ENCODE data around the gene SLC22A3. TPM values are rescaled to one million over a fixed set of nuclear protein-coding genes. Genes with fewer than 3 reads are reported as not detected.

The SLC22A3 gene
- total RNA-seq, 1 experiment from 2014 or later = not detected

- H3K9me3 ChIP-seq (replicated peaks) = peaks cover 3% of the 10 kb centered on the region; the same call in 1 of the 2 replicates
- peaks cover 33% of the 10 kb centered on the region for H3K4me1 ChIP-seq
- DNase-seq = peak; percentile 86 to 93
- no peaks in the 10 kb centered on the region for H3K36me3 ChIP-seq
- H3K27ac ChIP-seq = peak overlapping the region; percentile 39
- no peaks in the 10 kb centered on the region; the same call in 1 of the 2 replicates for H3K27me3 ChIP-seq
- H3K4me3 ChIP-seq = no peak overlapping the region
These were observed 79.3 kb downstream of the SLC22A3 start for GRCh38 chr6:160427312-160428068.

- Histone ChIP-seq H3K27ac (no peak overlapping the region), H3K27me3 (no peaks in the 10 kb centered on the region; the same call in 1 of the 2 replicates), H3K4me3 (no peak overlapping the region), H3K4me1 (peaks cover 33% of the 10 kb centered on the region), H3K9me3 (replicated peaks) (peaks cover 3% of the 10 kb centered on the region; the same call in 1 of the 2 replicates), H3K36me3 (no peaks in the 10 kb centered on the region)
- peak; percentile 63 to 72 for DNase-seq
These were observed 79.9 kb downstream of the SLC22A3 start for GRCh38 chr6:160428069-160428430.

GRCh38 chr6:160428818-160429619, 80.8 kb downstream of the SLC22A3 start:
- H3K36me3 ChIP-seq = no peaks in the 10 kb centered on the region
- H3K4me3 ChIP-seq = no peak overlapping the region
- no peak overlapping the region for H3K27ac ChIP-seq
- DNase-seq = peak; percentile 29 to 51
- no peaks in the 10 kb centered on the region; the same call in 1 of the 2 replicates for H3K27me3 ChIP-seq
- peaks cover 3% of the 10 kb centered on the region; the same call in 1 of the 2 replicates for H3K9me3 ChIP-seq (replicated peaks)
- H3K4me1 ChIP-seq = peaks cover 33% of the 10 kb centered on the region

- Histone ChIP-seq H3K4me1 (peaks cover 33% of the 10 kb centered on the region), H3K9me3 (replicated peaks) (peaks cover 3% of the 10 kb centered on the region; the same call in 1 of the 2 replicates), H3K27ac (no peak overlapping the region)
These were observed 81.4 kb downstream of the SLC22A3 start for GRCh38 chr6:160429620-160429895.

GRCh38 chr6:160430203-160430602, 82.0 kb downstream of the SLC22A3 start:
- DNase-seq = no peak
- Histone ChIP-seq H3K4me3 (no peak overlapping the region), H3K36me3 (no peaks in the 10 kb centered on the region), H3K27me3 (no peaks in the 10 kb centered on the region; the same call in 1 of the 2 replicates), H3K27ac (no peak overlapping the region), H3K4me1 (peaks cover 33% of the 10 kb centered on the region), H3K9me3 (replicated peaks) (peaks cover 3% of the 10 kb centered on the region; the same call in 1 of the 2 replicates)

More at GRCh38 chr6:160429620-160429895, 81.4 kb downstream of the SLC22A3 start:
- no peaks in the 10 kb centered on the region for H3K36me3 ChIP-seq
- H3K4me3 ChIP-seq = no peak overlapping the region
- no peak for DNase-seq
- no peaks in the 10 kb centered on the region; the same call in 1 of the 2 replicates for H3K27me3 ChIP-seq

GRCh38 chr6:160430751-160431150, 82.6 kb downstream of the SLC22A3 start:
- H3K9me3 ChIP-seq (replicated peaks) = peaks cover 2% of the 10 kb centered on the region; the same call in 1 of the 2 replicates
- H3K36me3 ChIP-seq = no peaks in the 10 kb centered on the region
- peaks cover 33% of the 10 kb centered on the region for H3K4me1 ChIP-seq
- no peak for DNase-seq
- H3K27ac ChIP-seq = no peak overlapping the region
- H3K4me3 ChIP-seq = no peak overlapping the region
- H3K27me3 ChIP-seq = no peaks in the 10 kb centered on the region; the same call in 1 of the 2 replicates

GRCh38 chr6:160431226-160431625, 83.0 kb downstream of the SLC22A3 start:
- Histone ChIP-seq H3K27me3 (no peaks in the 10 kb centered on the region; the same call in 1 of the 2 replicates), H3K27ac (no peak overlapping the region), H3K4me1 (peaks cover 33% of the 10 kb centered on the region), H3K4me3 (no peak overlapping the region), H3K9me3 (replicated peaks) (no peaks in the 10 kb centered on the region), H3K36me3 (no peaks in the 10 kb centered on the region)
- peak in 1 of 2 experiments; percentile 61 for DNase-seq

GRCh38 chr6:160431791-160432404, 83.7 kb downstream of the SLC22A3 start:
- H3K27ac ChIP-seq = no peak overlapping the region
- DNase-seq = peak in 1 of 2 experiments; percentile 44
- no peaks in the 10 kb centered on the region for H3K9me3 ChIP-seq (replicated peaks)
- no peaks in the 10 kb centered on the region; the same call in 1 of the 2 replicates for H3K27me3 ChIP-seq
- H3K4me1 ChIP-seq = peaks cover 32% of the 10 kb centered on the region
- no peak overlapping the region for H3K4me3 ChIP-seq
- H3K36me3 ChIP-seq = no peaks in the 10 kb centered on the region

- H3K4me3 ChIP-seq = no peak overlapping the region
- no peaks in the 10 kb centered on the region for H3K9me3 ChIP-seq (replicated peaks)
- H3K36me3 ChIP-seq = no peaks in the 10 kb centered on the region
- peaks cover 10% of the 10 kb centered on the region for H3K4me1 ChIP-seq
- no peak for DNase-seq
- H3K27ac ChIP-seq = no peak overlapping the region
- peaks cover 2% of the 10 kb centered on the region; the same call in 1 of the 2 replicates for H3K27me3 ChIP-seq
These were observed 87.8 kb downstream of the SLC22A3 start for GRCh38 chr6:160435935-160436334.

GRCh38 chr6:160437154-160437553, 89.0 kb downstream of the SLC22A3 start:
- no peaks in the 10 kb centered on the region for H3K36me3 ChIP-seq
- no peak for DNase-seq
- H3K9me3 ChIP-seq (replicated peaks) = no peaks in the 10 kb centered on the region
- no peaks in the 10 kb centered on the region for H3K4me1 ChIP-seq
- H3K4me3 ChIP-seq = no peak overlapping the region
- no peak overlapping the region for H3K27ac ChIP-seq
- peaks cover 2% of the 10 kb centered on the region; the same call in 1 of the 2 replicates for H3K27me3 ChIP-seq

GRCh38 chr6:160437775-160438174, 89.6 kb downstream of the SLC22A3 start:
- H3K27me3 ChIP-seq = peaks cover 2% of the 10 kb centered on the region; the same call in 1 of the 2 replicates
- no peak for DNase-seq
- H3K36me3 ChIP-seq = no peaks in the 10 kb centered on the region
- H3K9me3 ChIP-seq (replicated peaks) = no peaks in the 10 kb centered on the region
- no peak overlapping the region for H3K27ac ChIP-seq
- no peak overlapping the region for H3K4me3 ChIP-seq
- H3K4me1 ChIP-seq = no peaks in the 10 kb centered on the region

GRCh38 chr6:160438481-160438880, 90.3 kb downstream of the SLC22A3 start:
- no peaks in the 10 kb centered on the region for H3K9me3 ChIP-seq (replicated peaks)
- DNase-seq = no peak
- H3K4me1 ChIP-seq = no peaks in the 10 kb centered on the region
- H3K36me3 ChIP-seq = no peaks in the 10 kb centered on the region
- peaks cover 2% of the 10 kb centered on the region; the same call in 1 of the 2 replicates for H3K27me3 ChIP-seq
- no peak overlapping the region for H3K27ac ChIP-seq
- H3K4me3 ChIP-seq = no peak overlapping the region

GRCh38 chr6:160439751-160440150, 91.6 kb downstream of the SLC22A3 start:
- Histone ChIP-seq H3K4me3 (no peak overlapping the region), H3K27me3 (0 out of 2 replicates have a peak, but pooled peaks cover 2% of the 10 kb centered on the region), H3K4me1 (no peaks in the 10 kb centered on the region), H3K36me3 (no peaks in the 10 kb centered on the region), H3K9me3 (replicated peaks) (no peaks in the 10 kb centered on the region), H3K27ac (no peak overlapping the region)
- DNase-seq = no peak

- H3K9me3 ChIP-seq (replicated peaks) = no peaks in the 10 kb centered on the region
- H3K4me3 ChIP-seq = no peak overlapping the region
- DNase-seq = no peak
- no peak overlapping the region for H3K27ac ChIP-seq
- H3K27me3 ChIP-seq = 0 out of 2 replicates have a peak, but pooled peaks cover 2% of the 10 kb centered on the region
- H3K4me1 ChIP-seq = no peaks in the 10 kb centered on the region
- no peaks in the 10 kb centered on the region for H3K36me3 ChIP-seq
These were observed 94.0 kb downstream of the SLC22A3 start for GRCh38 chr6:160442151-160442550.
